GM19328 (cell line): ENCODE results near the gene PARVA.

Experiments used
- ATAC-seq: cut with Tn5 transposase; IDR thresholded peaks from one replicate; pipeline ENCODE4 v1.9.1; 2021; ENCODE audit warnings: mild to moderate bottlenecking, moderate library complexity; ENCODE audit not compliant: unreplicated experiment

PARVA gene

DNA sequence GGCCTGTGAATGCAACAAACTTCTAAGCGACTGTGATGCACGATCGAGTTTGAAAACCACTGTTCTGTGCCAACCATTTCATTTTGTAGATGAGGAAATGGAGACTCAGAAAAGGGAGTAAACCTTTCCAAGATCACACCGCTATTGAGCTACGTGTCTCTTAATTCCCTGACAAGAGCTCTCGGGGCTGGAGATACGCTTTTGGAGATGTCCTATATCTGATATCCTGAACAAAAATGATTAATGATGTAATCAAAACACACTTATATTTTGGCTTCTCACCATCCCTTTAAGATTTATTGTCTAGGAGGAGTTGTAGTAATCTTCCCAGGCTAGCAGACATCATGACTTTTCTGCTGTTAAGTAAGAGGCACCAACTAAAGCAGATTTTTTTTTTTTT, 1.7 kb upstream of the PARVA start:
- ATAC-seq, result no peak

DNA sequence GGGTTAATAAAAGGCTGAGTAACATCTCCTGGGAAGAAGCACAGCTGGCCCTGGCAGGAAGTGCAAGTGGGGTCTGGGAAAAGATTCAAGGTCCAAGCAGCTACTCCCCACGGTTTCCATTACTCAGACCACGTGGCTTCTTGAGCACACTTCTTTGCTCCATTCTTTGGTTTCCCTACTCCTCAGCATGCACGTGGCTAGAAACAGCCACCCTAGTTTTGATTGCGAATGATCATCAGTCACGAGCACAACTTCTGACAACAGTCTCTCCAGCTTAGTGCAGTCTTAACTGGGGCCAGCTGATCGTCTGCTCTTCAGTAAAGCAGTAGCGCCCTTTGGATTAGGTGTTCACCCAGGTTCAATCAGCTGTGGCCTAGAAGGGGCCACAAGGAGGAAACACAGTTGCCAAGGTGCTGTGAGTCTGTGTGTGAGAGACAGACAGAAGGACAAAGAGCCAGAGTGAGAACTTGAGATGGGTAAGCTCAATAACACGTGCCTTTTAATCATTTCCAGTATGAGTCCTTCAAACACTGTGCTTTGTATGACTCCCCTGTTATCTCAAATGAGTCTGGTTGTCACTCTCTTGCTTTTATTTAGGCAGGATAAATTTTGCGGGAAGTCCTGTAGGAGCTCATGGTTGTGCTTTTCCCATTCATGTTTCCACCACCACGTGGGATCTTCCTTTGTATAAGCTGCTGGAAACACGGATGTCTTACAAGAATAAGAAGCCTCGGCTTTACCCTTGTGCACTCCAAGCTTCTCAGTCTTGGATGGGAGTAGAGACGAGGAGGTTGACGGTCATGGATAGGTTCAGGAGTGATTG, 901 bp upstream of the PARVA start:
- no peak for ATAC-seq

- no peak for ATAC-seq
Measured at GRCh38 chr11:12377824-12378593, 638 bp downstream of the PARVA start.

DNA sequence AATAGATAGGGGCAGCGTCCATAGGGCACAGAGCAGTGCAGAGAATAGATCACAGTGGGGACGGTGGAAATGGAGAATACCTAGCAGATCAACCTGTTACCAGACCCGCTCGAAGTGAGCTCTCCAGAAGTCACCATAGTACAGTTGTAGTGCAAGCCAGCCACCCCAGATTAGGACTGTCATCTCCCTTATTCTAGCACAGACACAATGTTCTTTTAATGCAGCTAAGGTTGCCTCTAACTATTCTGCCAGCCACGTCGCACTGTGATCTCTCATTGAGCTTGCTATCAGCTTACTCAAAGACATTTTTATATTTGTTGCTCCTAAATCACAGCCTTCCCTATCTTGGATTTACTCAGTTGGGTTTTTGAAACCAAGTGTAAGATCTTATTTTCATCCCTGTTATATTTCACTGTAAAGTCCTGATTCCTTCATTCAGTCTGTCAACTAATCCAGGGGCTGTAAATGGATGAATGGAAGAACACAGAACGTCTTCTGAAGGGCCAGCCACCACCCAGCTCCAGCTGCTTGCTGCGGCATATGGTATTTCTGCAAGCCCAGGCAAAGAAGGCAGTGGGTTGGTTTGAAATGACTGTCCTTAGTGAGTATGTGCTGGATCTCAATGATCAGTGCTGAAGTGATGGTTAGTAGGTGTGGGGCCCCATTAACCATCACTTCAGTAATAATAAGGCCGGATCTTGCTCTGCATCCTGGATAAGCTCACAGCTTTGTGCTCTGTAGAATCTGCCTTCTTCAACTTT, 3.4 kb downstream of the PARVA start:
- no peak for ATAC-seq

- ATAC-seq, result no peak
Measured at GRCh38 chr11:12381875-12382274, 4.5 kb downstream of the PARVA start.

DNA sequence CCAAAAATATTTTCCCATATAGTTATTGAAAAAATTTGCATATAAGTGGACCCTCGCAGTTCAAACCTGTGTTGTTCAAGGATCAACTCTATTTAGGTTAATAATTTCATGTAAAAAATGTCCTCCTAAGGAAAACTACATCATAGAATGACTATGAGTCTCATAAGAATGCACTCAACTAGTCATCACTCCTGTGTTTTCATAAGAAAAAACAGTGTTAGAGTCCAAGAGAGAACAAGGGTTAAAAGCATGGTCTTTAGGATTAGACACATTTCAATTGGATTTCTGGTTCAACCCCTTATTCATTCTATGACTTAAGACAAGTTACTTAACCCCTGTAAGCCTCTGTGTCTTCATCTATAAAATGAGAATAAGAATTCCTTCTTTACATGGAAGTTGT, 5.1 kb downstream of the PARVA start:
- no peak for ATAC-seq

GRCh38 chr11:12386309-12386708, 8.9 kb downstream of the PARVA start:
- ATAC-seq, result no peak

- no peak for ATAC-seq
Measured at GRCh38 chr11:12386745-12387144, 9.4 kb downstream of the PARVA start.

GRCh38 chr11:12388173-12388572, 10.8 kb downstream of the PARVA start:
- ATAC-seq, result no peak

DNA sequence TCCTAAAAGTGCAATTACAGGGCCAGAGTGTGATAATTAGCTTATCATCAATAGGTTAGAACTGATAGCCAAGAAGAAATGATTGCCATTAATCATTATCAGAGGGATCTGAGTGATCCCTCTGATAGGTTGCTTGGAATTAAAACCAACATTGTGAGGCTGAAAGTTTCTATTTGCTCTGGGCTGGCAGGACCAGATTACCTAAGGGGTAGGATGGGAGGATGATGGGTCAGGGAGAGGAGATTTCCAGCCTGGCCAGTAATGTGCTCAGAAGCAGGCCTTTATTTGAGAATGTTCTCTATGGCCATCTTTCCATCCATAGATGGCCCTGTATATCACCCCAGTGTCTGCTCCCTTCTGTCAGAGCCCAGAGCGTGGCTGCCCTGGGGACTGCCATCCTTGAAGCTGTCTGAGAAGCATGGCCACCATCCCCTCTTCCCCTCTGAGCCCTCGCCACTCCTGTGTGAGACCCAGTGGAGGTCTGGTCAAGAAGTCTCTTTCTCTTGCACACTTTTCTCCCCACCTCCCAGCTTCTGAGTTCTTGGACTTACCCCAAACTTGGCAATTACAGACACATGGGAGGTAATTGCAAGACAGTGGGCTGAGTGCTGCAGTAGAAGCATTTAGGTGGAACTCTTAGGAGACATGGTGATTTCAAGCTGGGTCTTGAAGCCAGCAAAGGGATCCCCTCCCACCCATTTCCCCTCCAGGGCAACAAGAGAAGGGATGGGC, 11.7 kb downstream of the PARVA start:
- no peak for ATAC-seq

DNA sequence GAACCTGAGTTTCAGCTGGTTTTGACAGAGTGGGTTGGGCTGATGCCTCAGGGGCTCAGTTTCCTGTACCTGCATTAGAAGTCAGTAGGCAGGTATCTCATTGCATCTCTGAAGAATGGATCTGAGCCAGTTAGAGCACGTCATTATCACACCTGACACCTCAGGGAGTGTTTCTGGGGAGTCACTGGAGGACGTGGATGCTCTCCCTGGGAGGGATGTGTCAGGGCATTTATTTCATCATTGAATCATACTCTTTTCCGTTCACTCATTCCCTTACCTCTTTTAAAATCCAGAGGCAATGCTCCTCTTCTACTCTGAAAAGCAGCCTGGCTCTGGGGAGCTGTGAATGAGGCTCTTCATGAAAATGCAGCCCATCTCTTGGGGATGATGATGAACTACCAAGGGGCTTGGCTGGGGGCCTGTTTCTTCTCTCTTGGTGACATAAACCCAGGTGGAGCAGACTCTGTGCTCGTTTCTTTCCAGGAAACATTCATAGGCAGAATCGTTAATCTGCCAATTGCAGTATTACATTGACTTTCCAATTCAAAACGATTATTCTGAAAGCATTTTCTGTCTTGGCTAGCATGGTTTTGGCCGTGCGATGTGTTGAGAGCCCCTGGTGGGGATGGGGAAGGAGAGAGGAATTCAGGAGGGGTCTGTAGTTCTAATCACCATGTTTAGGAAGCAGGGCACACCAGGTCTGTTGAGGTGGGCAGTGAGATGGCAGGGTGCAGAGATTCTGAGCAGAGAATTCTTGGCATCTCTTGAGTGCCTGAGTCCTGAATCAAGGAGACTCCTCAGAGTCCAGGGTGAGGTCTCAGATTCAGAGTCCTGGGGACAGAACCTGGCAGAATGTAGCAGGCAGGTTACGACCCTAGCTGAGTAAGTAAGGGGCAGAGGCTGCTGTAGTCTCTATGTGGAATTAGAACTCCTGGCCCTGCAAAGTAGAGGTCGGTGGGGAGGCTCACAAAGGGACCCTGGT, 12.6 kb downstream of the PARVA start:
- no peak for ATAC-seq

DNA sequence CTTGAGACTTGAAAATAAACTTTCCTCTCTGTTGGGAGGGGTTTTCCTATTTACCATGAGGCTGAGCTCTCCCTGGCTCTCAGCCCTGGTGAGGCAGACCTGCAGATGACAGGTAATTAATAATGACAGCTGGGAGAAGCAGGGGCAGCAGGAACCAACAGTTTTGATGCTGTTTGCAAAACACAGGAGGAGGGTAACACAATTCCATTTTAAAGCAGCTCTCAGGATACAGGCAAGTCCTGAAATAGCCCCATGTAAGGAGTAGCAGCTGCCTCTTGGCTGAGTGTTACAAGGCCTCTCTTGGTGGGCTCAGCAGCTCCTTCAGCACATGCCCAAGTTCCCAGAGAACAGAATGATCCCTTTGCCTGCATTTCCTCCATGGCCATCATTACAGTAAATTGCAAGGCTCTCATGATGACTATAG, 13.3 kb downstream of the PARVA start:
- no peak for ATAC-seq

GRCh38 chr11:12392672-12393071, 15.3 kb downstream of the PARVA start:
- no peak for ATAC-seq

DNA sequence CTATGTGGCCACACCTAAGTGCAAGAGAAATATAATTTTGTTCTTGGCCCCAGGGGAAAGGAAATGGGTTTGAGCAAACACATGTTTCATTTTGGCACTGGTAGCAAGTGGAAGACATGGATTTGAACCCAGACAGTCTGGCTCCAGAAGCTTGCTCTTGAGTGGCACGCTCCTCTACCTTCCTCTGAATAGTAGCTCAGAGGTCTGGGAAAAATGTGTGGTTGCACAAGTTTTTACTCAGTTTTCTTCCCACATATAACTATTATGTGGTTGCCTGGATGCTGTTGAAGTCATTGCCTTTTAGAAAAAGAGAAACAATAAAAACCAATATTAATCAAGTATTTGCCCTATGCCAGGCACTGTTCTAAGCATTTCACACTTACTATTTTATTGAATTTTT, 16.3 kb downstream of the PARVA start:
- no peak for ATAC-seq

GRCh38 chr11:12394601-12395000, 17.2 kb downstream of the PARVA start:
- ATAC-seq, result no peak

GRCh38 chr11:12395333-12395732, 18.0 kb downstream of the PARVA start:
- no peak for ATAC-seq

- no peak for ATAC-seq
Measured at GRCh38 chr11:12397931-12398334, 20.6 kb downstream of the PARVA start.

DNA sequence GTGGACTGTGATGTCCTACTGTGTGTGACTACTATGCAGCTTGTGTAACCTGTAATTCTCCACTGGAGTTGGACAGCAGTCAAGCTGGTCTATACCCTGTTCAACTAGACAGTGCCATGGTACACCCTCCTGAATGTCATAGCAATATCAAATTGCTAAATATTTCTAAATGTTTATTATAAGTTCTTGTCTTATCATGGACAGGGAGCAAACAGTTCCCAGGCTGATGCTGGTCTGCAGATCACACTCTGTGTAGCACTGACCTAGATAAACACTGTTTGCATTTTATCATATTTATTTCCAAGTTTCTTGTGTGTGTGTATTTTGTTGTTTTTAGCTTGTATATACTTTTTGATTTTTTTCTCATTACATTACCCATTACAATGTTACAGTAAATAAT, 22.0 kb downstream of the PARVA start:
- no peak for ATAC-seq

GRCh38 chr11:12402025-12402424, 24.7 kb downstream of the PARVA start:
- no peak for ATAC-seq

DNA sequence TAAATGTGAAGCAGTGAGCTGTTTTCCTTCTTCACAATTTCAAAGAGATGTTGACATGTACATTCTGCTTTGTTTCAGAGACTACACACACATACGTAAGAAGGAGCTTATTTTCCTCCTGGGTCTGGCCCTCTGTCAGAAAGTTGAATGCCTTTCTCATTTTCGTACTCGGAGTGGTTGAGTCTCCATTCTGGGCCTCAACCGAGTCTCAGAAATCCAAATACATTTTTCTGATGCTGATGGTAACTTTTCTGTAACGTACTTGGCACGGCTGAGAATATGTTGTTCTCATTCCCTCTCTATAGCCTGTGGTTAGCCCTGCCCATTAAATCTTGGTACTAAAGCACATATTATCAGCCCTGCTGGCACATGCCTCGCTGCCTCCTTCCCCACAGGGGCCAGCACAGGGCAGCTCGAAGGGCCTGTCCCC, 25.3 kb downstream of the PARVA start:
- no peak for ATAC-seq
